Measurements from ENCODE around the gene DENND4C. TPM values are rescaled to one million over a fixed set of nuclear protein-coding genes. Genes with fewer than 3 reads are reported as not detected.
"Not testable (repeated sequence)": the region's sequence is repeated elsewhere in the genome, so short reads cannot be mapped to it uniquely, and the experiment has no call there.

Gene DENND4C
- polyA plus RNA-seq, 3 donors from 2014 or later, result 40.6 to 49.1 (median 44.5) TPM

DNA sequence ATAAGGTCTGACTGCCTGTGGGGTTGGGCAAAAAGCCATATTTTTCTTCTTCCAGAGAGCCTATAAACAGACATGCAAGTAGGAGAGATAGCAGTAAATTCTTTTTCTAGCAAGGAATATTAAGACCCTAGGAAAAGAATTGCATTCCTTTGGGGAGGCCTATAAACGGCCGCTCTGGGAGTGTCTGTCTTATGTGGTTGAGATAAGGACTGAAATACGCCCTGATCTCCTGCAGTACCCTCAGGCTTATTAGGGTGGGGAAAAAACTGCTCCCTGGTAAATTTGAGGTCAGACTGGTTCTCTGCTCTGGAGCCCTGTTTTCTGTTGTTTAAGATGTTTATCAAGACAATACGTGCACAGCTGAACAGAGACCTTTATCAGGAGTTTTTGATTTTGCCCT lies 172.7 kb downstream of the DENND4C start:
- H3K27ac Mint-ChIP-seq; DNase-seq; H3K4me1 Mint-ChIP-seq; H3K9me3 Mint-ChIP-seq; H3K4me3 Mint-ChIP-seq; H3K27me3 Mint-ChIP-seq (ENCODE audit: low read depth in 3 of 3); H3K36me3 Mint-ChIP-seq: not testable (repeated sequence)

DNA sequence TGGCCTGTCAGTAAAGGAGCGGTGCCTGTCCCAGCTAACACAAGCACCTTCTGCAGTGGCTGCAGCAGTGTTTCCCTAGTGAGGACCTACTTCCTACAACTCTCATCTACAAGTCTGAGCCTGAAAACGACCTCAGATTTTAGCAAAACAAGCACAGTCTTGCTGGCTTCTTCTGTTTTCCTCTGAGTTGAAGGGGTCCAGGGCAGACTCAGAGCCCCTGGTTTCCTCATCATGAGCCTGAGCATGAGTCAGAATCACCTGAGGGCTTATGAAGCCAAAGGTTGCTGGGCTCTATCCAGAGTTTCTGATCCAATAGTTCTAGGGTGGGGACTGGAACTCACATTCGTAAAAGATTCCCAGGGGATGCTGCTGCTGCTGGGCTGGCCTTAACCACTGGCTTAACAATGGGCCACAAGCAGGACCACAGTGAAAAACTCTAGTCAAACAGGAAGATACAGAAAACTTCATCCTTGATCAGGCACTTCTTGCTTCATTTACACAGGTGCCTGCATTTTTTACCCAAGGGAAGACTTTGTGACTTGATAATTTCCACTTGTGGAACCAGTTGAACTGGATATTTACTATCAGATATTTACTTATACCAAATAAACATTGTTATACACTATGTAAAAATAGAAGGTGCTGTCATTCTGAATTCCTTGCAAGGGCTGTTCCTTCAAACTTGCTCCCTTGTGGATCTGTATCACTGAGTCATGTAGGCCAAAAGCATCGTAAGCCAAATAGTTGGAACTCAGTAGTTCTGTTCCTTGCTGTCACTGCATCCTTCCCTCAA lies 174.0 kb downstream of the DENND4C start:
- DNase-seq, result no peak
- Mint-ChIP-seq H3K9me3 (no peaks in the 10 kb centered on the region), H3K27me3 (ENCODE audit: low read depth in 3 of 3) (peaks cover 0 to 3% (median 2%) of the 10 kb centered on the region in 3 donors), H3K4me3 (no peak overlapping the region), H3K36me3 (no peaks in the 10 kb centered on the region), H3K27ac (no peak overlapping the region), H3K4me1 (peaks cover 3 to 8% of the 10 kb centered on the region in 2 donors)

DNA sequence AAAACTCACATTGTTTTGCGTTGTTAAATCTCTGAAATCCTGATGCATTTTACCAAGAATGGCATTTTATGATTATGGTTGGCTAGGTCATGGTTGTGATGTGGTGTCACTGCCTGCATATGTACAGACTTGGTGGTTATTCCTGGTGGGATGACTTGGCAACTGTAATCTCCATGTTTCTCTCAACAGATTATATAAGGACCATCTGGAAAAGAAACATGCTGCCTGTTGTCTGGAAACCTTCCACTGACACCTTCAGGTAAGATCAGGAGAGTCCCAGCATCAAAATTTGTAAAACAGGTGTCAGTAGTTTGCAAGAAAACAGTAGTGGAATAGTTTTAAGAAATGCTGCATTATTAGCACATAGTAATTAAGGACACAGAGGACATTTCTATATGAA lies 175.3 kb downstream of the DENND4C start:
- peak overlapping the region in 3 of 6 donors; percentile 29 to 58 (median 56) for H3K27ac Mint-ChIP-seq
- H3K27me3 Mint-ChIP-seq (ENCODE audit: low read depth in 3 of 3), result peaks cover 0 to 7% (median 1%) of the 10 kb centered on the region in 3 donors
- H3K9me3 Mint-ChIP-seq, result no peaks in the 10 kb centered on the region
- H3K4me1 Mint-ChIP-seq, result peaks cover 11 to 15% of the 10 kb centered on the region in 2 donors
- no peaks in the 10 kb centered on the region for H3K36me3 Mint-ChIP-seq
- no peak overlapping the region for H3K4me3 Mint-ChIP-seq
- DNase-seq, result no peak

DNA sequence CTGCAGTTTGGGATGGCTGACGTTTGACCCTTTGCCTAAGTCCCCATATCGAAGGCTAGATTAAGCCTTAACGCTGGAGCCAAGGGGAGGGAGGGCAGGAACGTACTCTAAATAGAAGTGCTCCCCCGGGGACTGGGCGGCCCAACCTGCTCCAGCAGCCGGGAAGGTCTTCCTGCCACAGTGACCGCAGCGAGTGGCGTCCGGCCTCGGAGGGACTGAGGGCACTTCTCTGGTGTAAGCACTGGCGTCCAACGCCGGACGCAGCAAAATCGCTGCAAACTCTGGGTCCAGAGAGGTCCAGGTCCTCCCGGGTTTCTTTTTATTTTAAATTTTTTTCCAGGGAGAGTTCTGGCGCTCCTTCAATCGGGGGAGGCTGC lies 177.8 kb downstream of the DENND4C start:
- H3K4me1 Mint-ChIP-seq, result peaks cover 11 to 17% of the 10 kb centered on the region in 2 donors
- DNase-seq, result no peak
- peak overlapping the region in 5 of 6 donors; percentile 23 to 88 (median 44) for H3K27ac Mint-ChIP-seq
- no peaks in the 10 kb centered on the region for H3K36me3 Mint-ChIP-seq
- no peaks in the 10 kb centered on the region for H3K9me3 Mint-ChIP-seq
- peaks cover 1 to 7% (median 3%) of the 10 kb centered on the region in 3 donors for H3K27me3 Mint-ChIP-seq (ENCODE audit: low read depth in 3 of 3)
- peak overlapping the region; percentile 80 to 95 (median 93) for H3K4me3 Mint-ChIP-seq

DNA sequence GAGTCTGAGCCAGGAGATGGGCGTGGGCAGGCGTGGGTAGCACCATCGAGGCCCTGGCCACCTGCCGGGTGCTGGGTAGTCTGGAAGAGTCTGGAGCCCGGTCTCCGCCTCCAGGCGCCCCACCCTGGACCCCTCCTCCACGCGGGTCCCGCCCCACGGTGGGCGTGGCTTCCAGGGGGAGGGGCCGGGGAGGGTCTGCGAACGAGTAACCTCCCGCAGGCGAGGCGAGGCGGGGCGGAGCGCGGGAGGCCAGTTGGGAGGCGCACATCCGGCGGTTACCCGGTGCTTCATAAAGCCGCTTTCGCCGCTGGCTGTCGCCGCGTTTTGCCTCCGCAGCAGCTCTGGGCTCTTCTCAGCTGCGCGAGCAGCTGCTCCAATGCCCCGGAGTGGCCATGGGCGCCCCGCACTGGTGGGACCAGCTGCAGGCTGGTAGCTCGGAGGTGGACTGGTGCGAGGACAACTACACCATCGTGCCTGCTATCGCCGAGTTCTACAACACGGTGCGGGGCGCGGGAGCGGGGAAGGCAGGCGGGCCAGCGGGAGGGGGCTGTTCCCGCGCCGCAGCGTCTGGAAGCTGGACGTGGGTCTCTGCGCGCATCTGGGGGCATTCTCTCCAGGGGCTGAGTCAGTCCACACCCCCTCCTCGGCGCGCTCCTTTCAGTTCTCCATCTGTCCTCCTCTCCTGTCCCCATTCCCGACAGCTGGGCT lies 178.4 kb downstream of the DENND4C start, which contains the start of gene ACER2:
Gene ACER2, plus strand, starts transcription at position 317 of the 708 bp plus-strand sequence. Its CDS starts 76 bp downstream, at position 393.
- Mint-ChIP-seq H3K27me3 (ENCODE audit: low read depth in 3 of 3) (peaks cover 1 to 7% (median 3%) of the 10 kb centered on the region in 3 donors), H3K27ac (peak within 1 kb of the TSS; percentile 68 to 88 (median 76)), H3K4me3 (peak within 1 kb of the TSS; percentile 91 to 96 (median 94)), H3K9me3 (no peaks in the 10 kb centered on the region), H3K36me3 (no peaks in the 10 kb centered on the region), H3K4me1 (peaks cover 11 to 17% of the 10 kb centered on the region in 2 donors)
- peak; percentile 88 to 91 (median 90) for DNase-seq

DNA sequence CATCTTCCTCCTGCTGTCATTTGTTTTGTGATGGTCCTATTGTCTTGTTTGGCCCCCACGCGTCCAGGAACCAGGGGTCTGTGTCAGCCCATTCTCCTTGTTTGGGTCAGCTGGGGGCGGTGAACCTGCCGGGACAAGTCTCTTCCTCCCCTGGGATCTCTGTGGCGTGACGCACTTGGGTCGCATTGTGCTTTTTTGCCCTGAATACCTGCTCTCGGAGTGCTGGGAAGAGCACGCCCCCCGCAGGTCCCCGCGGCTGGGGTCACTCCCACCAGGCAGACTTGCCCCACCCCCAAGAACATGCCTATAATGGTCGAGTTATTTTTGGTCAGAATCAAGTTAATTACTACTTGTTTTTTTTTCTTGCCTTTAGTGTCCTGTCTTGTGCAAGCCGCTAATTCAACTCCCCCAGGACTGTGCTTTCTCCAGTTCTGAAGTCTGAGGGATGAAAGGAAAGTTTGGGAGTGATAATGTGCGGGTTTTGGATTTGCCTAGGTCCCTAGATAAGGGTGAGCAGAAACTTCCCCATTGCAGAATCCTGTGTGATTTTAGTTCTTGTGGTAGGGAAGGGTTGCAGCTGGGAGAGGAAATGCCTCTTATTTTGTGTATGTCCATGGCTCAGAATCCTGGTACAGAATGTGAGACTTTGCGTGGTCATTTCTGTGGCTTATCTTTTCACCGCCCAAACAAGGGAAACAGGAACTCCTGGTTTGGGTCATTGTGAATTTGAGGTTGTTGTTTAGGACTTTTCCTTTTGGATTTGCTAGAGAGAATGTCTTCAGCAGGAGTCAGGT lies 179.1 kb downstream of the DENND4C start:
- Mint-ChIP-seq H3K27me3 (ENCODE audit: low read depth in 3 of 3) (peaks cover 1 to 7% (median 3%) of the 10 kb centered on the region in 3 donors), H3K4me1 (peaks cover 11 to 17% of the 10 kb centered on the region in 2 donors), H3K9me3 (no peaks in the 10 kb centered on the region), H3K4me3 (peak overlapping the region; percentile 91 to 96 (median 94)), H3K27ac (peak overlapping the region; percentile 49 to 85 (median 72)), H3K36me3 (no peaks in the 10 kb centered on the region)
- peak in 2 of 3 donors; percentile 3 to 4 for DNase-seq

DNA sequence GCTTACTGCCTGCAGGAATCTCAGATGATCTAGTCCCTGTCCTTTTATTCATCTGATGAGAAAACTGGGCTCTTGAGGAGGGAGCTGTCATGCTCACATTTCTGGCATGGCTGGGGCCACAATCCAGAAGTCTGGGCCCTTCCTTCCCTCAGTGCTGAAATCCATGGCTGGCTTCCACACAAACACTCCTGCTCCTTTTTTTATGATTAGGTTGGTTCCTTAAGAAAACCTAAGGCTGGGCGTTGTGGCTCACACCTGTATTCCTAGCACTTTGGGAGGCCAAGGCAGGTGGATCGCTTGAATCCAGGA lies 179.7 kb downstream of the DENND4C start:
- H3K27me3 Mint-ChIP-seq (ENCODE audit: low read depth in 3 of 3), result peaks cover 1 to 7% (median 3%) of the 10 kb centered on the region in 3 donors
- peak overlapping the region in 2 of 6 donors; percentile 49 to 85 for H3K27ac Mint-ChIP-seq
- H3K36me3 Mint-ChIP-seq, result no peaks in the 10 kb centered on the region
- no peaks in the 10 kb centered on the region for H3K9me3 Mint-ChIP-seq
- DNase-seq, result no peak
- peak overlapping the region; percentile 91 to 96 (median 94) for H3K4me3 Mint-ChIP-seq
- peaks cover 11 to 17% of the 10 kb centered on the region in 2 donors for H3K4me1 Mint-ChIP-seq

DNA sequence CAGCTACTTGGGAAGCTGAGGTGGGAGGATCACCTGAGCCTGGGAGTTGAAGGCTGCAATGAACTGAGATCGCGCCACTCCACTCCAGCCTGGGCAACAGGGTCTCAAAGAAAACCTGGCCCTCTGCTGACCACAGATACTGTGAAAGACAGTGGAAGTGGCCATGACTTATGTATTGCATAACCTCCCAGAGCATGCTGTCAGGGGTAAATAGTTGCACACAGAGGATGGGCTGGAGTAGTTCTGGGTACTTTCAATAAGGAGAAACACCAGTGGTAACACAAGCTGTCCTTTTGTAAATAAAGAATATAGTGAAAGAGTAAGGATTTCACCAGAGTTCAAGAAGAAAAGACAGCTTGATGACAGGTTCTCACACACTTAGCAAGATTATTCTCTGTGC lies 180.1 kb downstream of the DENND4C start:
- H3K4me3 Mint-ChIP-seq, result peak overlapping the region in 2 of 5 donors; percentile 18 to 91
- H3K4me1 Mint-ChIP-seq, result peaks cover 11 to 17% of the 10 kb centered on the region in 2 donors
- H3K36me3 Mint-ChIP-seq, result no peaks in the 10 kb centered on the region
- H3K27me3 Mint-ChIP-seq (ENCODE audit: low read depth in 3 of 3), result peaks cover 1 to 7% (median 3%) of the 10 kb centered on the region in 3 donors
- H3K9me3 Mint-ChIP-seq, result no peaks in the 10 kb centered on the region
- no peak overlapping the region for H3K27ac Mint-ChIP-seq
- no peak for DNase-seq

DNA sequence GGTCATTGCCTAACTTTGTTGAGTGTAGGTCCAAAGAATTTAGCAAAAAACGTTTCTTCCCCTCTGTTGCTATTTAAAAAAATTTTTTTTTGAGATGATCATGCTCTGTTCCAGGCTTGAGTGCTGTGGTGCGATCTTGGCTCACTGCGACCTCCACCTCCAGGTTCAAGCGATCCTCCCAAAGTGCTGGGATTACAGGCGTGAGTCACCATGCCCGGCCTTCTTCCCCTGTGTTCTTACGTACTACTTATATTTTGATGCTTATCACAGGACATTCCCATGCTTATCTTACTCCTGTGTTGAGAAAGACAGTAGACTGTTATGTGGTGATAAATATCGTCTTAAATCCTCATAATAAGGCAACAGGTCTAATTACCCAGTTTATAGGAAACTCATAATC lies 180.8 kb downstream of the DENND4C start:
- peak overlapping the region in 1 of 6 donors; percentile 30 for H3K27ac Mint-ChIP-seq
- H3K4me3 Mint-ChIP-seq, result peak overlapping the region in 1 of 5 donors; percentile 6
- H3K36me3 Mint-ChIP-seq, result no peaks in the 10 kb centered on the region
- no peak for DNase-seq
- no peaks in the 10 kb centered on the region for H3K9me3 Mint-ChIP-seq
- H3K27me3 Mint-ChIP-seq (ENCODE audit: low read depth in 3 of 3), result peaks cover 1 to 7% (median 3%) of the 10 kb centered on the region in 3 donors
- peaks cover 11 to 17% of the 10 kb centered on the region in 2 donors for H3K4me1 Mint-ChIP-seq

DNA sequence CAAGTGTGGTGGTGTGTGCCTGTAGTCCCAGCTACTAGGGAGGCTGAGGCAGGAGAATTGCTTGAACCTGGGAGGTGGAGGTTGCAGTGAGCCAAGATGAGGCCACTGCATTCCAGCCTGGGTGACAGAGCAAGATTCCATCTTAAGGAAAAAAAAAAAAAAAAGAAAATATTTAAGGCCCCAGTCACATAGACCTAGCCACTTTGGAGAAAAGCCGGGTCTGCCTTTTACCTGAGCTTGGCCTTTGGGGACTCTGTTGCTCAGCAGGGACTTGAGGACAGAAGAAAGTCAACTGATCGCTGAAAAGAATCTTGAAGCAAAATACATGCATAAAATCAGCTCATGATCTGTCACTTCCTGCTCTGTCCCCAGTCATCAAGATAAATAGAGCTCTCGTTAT lies 183.0 kb downstream of the DENND4C start:
- H3K4me3 Mint-ChIP-seq; H3K27ac Mint-ChIP-seq; H3K27me3 Mint-ChIP-seq (ENCODE audit: low read depth in 3 of 3); H3K36me3 Mint-ChIP-seq; DNase-seq; H3K9me3 Mint-ChIP-seq: not testable (repeated sequence)
- H3K4me1 Mint-ChIP-seq, result peaks cover 11 to 12% of the 10 kb centered on the region in 2 donors

DNA sequence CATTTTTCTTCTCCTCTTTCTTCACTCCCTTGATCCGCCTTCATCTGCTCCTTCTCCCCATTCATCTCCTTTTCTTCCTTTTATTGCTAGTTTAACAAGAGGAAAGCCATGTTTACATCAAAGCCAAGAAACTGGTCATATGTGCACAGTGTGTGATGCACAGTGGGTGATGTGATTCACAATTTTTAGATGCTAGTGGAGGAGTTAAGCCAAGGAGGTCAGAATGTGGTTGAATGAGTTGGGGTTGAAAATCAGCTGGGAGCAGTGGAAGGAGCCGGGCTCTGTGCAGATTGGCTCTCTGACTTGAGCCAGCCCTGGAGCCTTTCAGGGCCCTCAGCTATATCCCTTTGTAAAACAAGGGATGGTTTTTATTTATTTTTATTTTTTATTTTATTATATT lies 185.7 kb downstream of the DENND4C start:
- peaks cover 0 to 2% of the 10 kb centered on the region in 2 donors for H3K4me1 Mint-ChIP-seq
- H3K4me3 Mint-ChIP-seq, result no peak overlapping the region
- H3K9me3 Mint-ChIP-seq, result no peaks in the 10 kb centered on the region
- peaks cover 0 to 9% (median 0%) of the 10 kb centered on the region in 3 donors for H3K36me3 Mint-ChIP-seq
- H3K27me3 Mint-ChIP-seq (ENCODE audit: low read depth in 3 of 3), result no peaks in the 10 kb centered on the region
- H3K27ac Mint-ChIP-seq, result no peak overlapping the region
- DNase-seq, result no peak

DNA sequence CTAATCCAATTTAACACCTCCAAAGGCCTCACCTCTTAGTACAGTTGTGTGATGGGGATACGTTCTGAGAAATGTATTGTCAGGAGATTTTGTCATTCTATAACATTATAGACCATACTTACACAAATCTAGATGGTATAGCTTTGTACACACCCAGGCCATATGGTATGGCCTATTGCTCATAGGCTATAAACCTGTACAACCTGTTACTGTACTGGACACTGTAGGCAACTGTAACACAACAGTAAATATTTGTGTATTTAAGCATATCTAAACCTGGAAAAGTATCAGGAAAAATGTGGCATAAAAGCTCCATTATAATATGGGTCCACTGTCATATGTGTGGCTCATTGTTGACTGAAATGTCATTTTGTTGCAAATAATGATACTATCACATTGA lies 190.4 kb downstream of the DENND4C start:
- H3K27ac Mint-ChIP-seq, result no peak overlapping the region
- no peaks in the 10 kb centered on the region for H3K9me3 Mint-ChIP-seq
- DNase-seq, result no peak
- no peak overlapping the region for H3K4me3 Mint-ChIP-seq
- no peaks in the 10 kb centered on the region for H3K27me3 Mint-ChIP-seq (ENCODE audit: low read depth in 3 of 3)
- no peaks in the 10 kb centered on the region for H3K4me1 Mint-ChIP-seq
- H3K36me3 Mint-ChIP-seq, result peaks cover 0 to 9% (median 2%) of the 10 kb centered on the region in 3 donors

Measured in immature natural killer cell (primary cell).